Stimulated activated CD8-positive, alpha-beta memory T cell treated with anti-CD3 and anti-CD28 coated beads, Interleukin-2, amount 100 ng/mL, for 1 hour (primary cell): ENCODE measurements around the gene CDC42SE2.
"Not testable (repeated sequence)": the region's sequence is repeated elsewhere in the genome, so short reads cannot be mapped to it uniquely, and the experiment has no call there.

ENCODE experiments used
- DNase-seq, 2 donors: peaks; one replicate each; pipeline ENCODE4 v3.0.0-alpha.2; 2020; ENCODE audit warnings: low read depth in 2 of 2

CDC42SE2 gene

DNA sequence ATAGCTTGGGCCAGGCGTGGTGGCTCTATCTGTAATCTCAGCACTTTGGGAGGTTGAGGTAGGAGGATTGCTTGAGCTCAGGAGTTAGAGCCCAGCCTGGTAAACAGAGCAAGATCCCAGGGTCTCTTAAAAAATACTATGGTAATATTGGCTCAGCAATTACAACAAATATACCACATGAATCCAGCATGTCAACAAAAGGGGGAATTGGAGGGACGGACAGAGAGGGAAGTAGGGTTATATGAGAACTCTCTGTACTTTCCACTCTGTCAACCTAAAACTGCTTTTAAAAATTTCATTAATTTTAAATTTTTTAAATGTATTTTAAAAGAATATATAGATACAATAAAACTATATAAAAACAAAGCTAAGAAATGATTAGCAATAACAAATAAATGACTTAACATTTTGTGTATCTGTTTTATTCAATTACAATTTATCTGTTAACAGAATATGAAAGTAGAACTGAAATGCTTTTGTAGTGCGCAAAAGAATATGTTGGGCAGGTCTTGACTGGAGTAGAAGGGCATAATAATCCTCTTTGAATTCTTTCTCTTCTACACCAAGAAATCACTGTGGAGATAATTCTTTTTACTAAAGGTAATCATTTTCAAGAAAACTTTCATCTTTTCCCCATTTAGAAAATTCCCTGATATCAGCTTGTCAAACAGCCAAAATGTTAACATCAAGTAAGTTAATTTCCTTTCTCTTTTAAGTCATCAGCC lies 12.9 kb upstream of the CDC42SE2 start:
- no peak for DNase-seq

GRCh38 chr5:131252824-131253171 lies 11.1 kb upstream of the CDC42SE2 start:
- DNase-seq, result peak; percentile 47 to 58

GRCh38 chr5:131254025-131254424 lies 9.8 kb upstream of the CDC42SE2 start:
- DNase-seq, result not testable (repeated sequence)

DNA sequence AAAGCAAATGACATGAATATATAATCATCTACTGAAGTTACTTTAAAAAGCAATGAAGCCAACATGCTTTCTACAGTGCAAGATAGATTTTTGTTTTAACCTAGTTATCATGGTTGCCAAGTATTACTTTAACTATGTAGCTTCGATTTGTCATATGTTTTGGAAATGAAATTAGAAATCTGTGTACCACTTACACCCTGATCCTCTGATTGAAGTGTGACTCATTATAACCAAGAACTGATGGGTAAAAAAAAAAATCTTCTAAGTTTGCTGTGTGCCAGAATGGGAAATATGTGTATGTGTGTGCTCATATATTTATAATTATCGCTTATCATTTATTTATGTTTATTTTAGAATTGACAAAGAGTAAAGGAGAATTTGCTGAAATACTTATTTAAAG lies 9.1 kb upstream of the CDC42SE2 start:
- DNase-seq, result no peak

DNA sequence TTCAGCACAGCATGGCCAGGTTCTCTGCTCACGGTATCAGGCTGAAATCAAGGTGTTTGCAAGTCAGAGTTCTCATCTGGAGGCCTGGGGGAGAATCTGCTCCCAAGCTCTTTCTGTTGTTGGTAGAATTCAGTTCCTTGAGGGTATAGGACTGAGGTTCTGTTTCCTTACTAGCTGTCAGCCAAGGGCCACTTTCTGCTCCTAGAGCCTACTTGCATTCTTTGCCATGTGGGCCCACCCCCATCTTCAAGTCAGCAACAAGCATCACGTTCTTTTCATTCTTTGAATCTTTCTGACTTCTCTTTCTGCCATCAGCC lies 7.4 kb upstream of the CDC42SE2 start:
- DNase-seq, result no peak

DNA sequence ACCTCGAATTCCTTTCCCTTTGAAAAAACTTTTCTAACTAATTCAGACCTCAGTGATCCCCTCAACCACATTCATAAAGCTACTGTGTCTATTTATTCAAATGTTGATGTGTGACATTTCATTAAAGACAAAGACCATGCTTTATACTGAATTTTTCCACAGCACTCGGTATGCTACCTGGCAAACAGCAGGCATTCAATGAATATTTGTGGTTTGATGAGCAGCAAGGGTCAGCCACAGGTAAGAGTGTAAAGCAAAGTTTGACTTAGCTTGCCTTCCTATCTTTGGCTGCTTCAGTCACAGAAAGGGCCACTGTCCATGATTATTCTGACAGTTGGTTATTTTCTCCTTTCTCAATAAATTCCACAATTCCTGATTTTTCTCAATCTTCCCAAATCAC lies 5.1 kb upstream of the CDC42SE2 start:
- DNase-seq, result no peak

DNA sequence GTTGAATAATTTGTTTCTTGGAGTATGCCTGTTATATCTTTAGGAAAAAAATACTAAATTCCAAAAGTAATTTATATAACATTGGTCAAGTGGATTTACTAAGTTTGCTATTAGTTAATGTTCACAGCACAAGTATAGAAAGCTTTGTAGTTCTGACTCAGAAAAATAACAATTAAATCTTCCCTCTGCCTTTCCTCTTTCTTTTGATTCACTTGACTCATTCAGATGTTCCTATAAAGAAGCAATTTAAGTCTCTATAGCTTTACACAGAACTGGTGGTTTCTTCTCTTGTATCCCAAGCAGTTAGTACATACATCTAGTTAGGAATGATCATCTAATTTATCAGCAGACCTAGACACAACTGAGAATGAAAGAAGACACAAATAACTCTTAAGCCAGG lies 4.5 kb upstream of the CDC42SE2 start:
- no peak for DNase-seq

DNA sequence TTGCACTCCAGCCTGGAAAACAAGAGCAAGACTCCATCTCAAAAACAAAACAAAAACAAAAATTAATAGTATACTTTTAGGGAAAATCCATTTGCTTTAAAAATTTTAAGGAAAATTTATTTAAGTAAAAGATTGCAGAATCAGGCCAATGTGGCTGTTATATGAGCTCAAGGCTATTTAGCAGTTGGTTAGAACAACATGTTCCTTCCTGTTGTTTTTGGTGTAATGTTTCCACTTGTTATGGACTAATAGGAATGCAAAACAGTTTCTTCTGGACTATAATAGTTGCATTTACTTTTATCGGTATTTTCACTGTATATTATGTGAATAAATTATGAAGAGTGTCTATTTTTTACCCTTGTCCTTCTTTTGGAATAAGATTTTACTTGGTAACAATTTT lies 3.0 kb upstream of the CDC42SE2 start:
- no peak for DNase-seq

- DNase-seq, result no peak
Observed at GRCh38 chr5:131261483-131261882, 2.4 kb upstream of the CDC42SE2 start.

DNA sequence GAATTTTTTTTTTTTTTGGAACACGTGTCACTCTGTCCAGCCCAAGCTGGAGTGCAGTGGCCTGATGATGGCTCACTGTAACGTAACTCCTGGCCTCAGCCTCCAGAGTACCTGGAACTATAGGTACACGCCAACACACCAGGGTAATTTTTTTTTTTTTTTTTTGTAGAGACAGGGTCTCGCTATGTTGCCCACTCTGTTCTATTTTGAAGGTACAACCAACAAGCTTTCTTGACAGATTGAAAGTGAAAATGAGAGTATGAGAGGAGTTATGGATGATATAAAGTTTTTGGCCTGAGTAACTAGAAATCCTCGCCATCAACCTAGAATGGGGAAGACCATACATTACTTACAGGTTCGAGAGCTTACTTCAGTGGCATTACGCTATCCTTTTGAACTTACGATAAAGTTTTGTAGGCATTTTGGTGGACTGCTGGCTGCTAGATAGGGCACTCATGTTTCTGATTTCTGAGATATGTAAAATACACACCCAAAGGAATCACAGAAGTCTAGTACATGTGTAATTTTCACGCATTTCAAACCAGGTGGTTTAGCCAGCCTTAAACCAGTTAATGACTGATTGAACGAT lies 806 bp upstream of the CDC42SE2 start:
- no peak for DNase-seq

DNA sequence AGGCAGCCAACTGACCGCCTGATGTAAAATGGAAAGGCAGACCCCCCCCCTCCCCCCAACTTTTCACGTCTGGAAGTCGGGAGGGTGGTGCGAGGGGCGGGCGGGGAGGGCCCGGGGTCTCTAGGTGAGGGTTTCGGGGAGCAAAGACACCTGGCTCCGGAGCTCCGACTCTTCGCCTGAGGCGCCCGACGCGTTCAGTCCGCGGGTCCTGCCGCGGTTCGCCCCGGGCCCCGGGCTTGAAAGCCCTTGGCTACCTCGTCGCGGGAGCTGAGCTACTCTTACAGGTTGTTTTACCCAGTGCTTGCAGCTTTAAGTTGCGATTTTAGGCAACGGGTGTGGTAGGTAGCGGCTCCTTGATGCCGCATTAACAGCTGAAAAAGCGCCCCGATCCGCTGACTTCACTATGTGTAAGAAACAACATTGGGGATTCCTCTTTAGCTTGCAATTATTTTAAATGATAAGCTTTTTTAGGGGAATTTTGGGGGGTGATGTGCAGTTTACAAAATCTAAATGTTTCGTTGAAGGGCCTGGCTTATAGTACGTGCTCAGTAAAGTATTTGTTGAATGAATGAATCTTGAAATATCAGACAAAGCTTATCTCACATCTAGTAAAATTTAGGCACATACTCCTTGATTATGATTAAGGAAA lies 722 bp downstream of the CDC42SE2 start:
- DNase-seq, result no peak

GRCh38 chr5:131265311-131265803 lies 1.5 kb downstream of the CDC42SE2 start:
- DNase-seq, result no peak

- DNase-seq, result no peak
Observed at GRCh38 chr5:131266370-131267060, 2.7 kb downstream of the CDC42SE2 start.

DNA sequence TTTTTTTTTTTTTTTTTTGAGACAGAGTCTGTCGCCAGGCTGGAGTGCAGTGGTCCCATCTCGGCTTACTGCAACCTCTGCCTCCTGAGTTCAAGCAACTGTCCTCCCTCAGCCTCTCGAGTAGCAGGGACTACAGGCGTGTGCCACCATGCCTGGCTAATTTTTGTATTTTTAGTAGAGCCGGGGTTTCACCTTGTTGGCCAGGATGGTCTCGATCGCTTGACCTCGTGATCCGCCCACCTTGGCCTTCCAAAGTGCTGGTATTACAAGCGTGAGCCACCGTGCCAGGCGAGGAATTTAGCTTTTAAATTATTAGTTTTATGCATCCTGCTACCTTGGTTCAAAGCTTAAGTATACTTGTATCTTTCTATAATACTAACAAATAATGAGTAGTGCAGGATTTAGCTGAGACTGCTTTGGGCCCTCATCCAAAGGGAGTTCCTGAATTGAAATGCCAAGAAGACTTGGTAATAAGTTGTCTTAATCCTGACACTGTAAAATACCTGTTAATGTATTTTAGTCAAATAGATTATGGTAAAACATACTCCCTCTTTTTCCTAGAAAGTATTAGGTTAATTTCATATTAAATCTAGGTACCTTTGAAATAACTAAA lies 5.0 kb downstream of the CDC42SE2 start:
- no peak for DNase-seq

GRCh38 chr5:131270809-131271208 lies 7.0 kb downstream of the CDC42SE2 start:
- DNase-seq, result no peak

DNA sequence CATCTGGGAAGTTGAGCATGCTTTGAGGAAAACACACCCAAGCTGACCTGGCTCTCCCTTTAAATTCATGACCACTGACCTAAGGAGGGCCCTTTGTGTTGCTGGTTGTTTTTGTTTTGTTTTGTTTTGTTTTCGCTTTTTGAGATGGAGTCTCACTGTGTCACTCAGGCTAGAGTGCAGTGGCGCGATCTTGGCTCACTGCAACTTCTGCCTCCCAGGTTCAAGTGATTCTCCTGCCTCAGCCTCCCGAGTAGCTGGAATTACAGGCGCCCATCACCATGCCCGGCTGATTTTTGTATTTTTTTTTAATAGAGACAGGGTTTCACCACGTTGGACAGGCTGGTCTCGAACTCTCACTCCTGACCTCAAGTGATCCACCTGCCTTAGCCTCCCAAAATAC lies 8.0 kb downstream of the CDC42SE2 start:
- not testable (repeated sequence) for DNase-seq

GRCh38 chr5:131272307-131272706 lies 8.5 kb downstream of the CDC42SE2 start:
- DNase-seq, result no peak

DNA sequence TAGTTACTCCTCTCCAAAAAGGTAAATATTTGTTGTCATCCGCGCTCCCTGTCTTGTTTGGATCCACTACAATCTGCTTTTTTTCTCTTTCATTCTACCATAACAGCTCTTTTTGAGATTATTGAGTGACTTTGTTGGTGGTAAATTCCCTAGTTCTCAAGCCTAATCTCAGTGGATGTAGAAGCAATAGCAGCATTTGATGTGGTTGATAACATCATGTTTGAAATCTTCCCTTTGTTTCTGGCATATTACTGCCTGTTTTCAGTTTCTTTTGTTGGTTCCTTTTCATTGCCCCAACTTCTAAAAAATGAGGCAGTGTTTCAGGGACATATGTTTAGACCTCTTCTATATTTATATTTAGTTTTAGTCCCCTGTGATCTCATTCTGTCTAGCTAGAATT lies 8.9 kb downstream of the CDC42SE2 start:
- DNase-seq, result no peak

DNA sequence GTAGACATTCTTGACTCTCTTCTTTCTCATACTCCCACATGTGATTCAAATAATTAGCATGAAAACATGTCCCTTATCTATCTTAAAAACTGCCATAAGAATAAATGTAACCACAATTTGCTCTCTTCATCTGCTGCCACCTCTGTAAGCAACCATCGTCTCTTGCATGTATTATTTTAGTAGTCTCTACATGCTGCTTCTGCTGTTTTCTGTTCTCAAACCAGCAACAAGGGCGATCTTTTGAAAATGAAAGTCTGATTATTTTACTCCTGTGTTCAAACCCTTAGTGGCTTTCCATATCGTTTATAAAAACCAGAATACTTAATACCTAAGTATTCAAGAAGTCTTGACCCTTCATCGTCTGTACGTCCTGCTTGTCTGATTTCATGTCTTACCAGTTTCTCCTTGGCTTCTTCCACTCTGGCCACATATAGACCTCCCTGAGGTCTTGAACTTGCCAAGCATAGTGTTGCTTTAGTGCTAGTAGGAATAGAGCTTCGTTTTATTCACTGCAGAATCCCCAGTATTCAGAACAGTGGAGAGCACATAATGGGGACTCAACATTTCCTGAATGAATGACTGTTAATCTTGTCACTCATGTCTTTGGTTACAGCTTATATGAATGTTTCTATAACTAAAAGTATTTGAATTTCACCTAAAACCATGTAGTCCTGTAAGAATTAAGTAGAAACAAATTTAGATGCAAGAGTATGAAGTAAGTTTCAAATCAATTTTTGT lies 10.6 kb downstream of the CDC42SE2 start:
- no peak for DNase-seq

- no peak for DNase-seq
Observed at GRCh38 chr5:131276072-131276471, 12.2 kb downstream of the CDC42SE2 start.

DNA sequence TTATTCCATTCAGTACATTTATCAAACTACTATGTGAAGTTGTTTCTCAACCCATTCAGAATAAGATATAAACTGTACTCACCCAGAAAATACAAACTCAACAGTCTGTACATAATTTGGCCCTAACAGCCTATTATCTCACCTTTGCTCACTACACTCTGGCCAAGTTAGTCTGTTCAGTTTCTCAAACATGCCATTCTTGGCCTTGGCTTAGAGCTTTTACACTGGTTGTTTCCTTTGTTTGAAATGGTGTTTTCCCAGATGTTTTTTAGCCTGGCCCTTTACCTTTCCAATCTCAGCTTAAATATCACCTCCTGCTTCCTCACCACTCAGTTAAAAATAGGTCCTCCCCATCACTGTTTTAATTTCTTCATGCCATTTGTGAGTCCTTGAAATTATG lies 13.6 kb downstream of the CDC42SE2 start:
- no peak for DNase-seq
